ENCODE measurements around the gene LRRFIP1.

- TF ChIP-seq CTCF (IDR thresholded peaks at IDR 0.05) (no peak), POLR2A (IDR thresholded peaks at IDR 0.05) (peak; percentile 59)
These were observed 104.3 kb downstream of the LRRFIP1 start for GRCh38 chr2:237731663-237732062.
